Endodermal cell (in vitro differentiated cells): ENCODE measurements around the gene CARD11. TPM values are rescaled to one million over a fixed set of nuclear protein-coding genes. Genes with fewer than 3 reads are reported as not detected.

Experiments
- DNase-seq: peaks from one replicate; pipeline ENCODE4 v3.0.0-alpha.2; 2017
- H3K27ac ChIP-seq: 2 replicates; pipeline ENCODE4 v1.5.1; 2013; ENCODE audit warnings: mild to moderate bottlenecking, low read depth, low read length, moderate library complexity
- H3K27me3 ChIP-seq: 2 replicates; pipeline ENCODE4 v1.6.1; 2013; ENCODE audit warnings: mild to moderate bottlenecking, low read length, moderate library complexity; ENCODE audit not compliant: insufficient read depth, control insufficient read depth, poor library complexity, severe bottlenecking
- H3K36me3 ChIP-seq: 2 replicates; pipeline ENCODE4 v1.7.0; 2013; ENCODE audit warnings: mild to moderate bottlenecking, low read length, moderate library complexity; ENCODE audit not compliant: control insufficient read depth, insufficient read depth
- H3K4me1 ChIP-seq: one replicate; pipeline ENCODE4 v1.7.0; 2013; ENCODE audit warnings: low read length; ENCODE audit not compliant: control insufficient read depth, insufficient read depth
- H3K4me3 ChIP-seq: 2 replicates; pipeline ENCODE4 v1.5.1; 2013; ENCODE audit warnings: mild to moderate bottlenecking, low read length, moderate library complexity
- H3K9ac ChIP-seq: 2 replicates; pipeline ENCODE4 v1.6.1; 2013; ENCODE audit warnings: mild to moderate bottlenecking, low read length, moderate library complexity; ENCODE audit not compliant: poor library complexity, severe bottlenecking; ENCODE audit errors: extremely low read depth
- H3K9me3 ChIP-seq: 2 replicates; pipeline ENCODE4 v1.6.1; 2013; ENCODE audit warnings: mild to moderate bottlenecking, low read length, moderate library complexity; ENCODE audit not compliant: control insufficient read depth
- H3K27ac Mint-ChIP-seq: 2 replicates; pipeline ENCODE4 v1.8.0; 2020; ENCODE audit warnings: mixed read lengths
- H3K27me3 Mint-ChIP-seq: 2 replicates; pipeline ENCODE4 v1.8.0; 2021; ENCODE audit warnings: mild to moderate bottlenecking, mixed read lengths; ENCODE audit not compliant: insufficient read depth
- H3K36me3 Mint-ChIP-seq: 2 replicates; pipeline ENCODE4 v1.8.0; 2020; ENCODE audit warnings: low read depth, mixed read lengths
- H3K4me1 Mint-ChIP-seq: 2 replicates; pipeline ENCODE4 v1.8.0; 2020; ENCODE audit warnings: mixed read lengths
- H3K4me3 Mint-ChIP-seq: 2 replicates; pipeline ENCODE4 v1.8.0; 2020; ENCODE audit warnings: mild to moderate bottlenecking, moderate library complexity, mixed read lengths
- H3K9me3 Mint-ChIP-seq: 2 replicates; pipeline ENCODE4 v1.8.0; 2020; ENCODE audit warnings: mild to moderate bottlenecking, mixed read lengths
- CTCF ChIP-seq: fragments of 200-600 bp; sonication (generic); conservative IDR thresholded peaks from 2 replicates; pipeline ENCODE4 v1.5.0; 2021; ENCODE audit warnings: antibody characterized with exemption, mild to moderate bottlenecking
- WGBS, 2 experiments: methylation state at CpG; one replicate each; pipeline versions ENCODE4 v1.1.5 to v1.1.7; 2013; ENCODE audit warnings: missing lambda C conversion rate in 2 of 2, mixed read lengths in 1 of 2; ENCODE audit not compliant: insufficient coverage in 1 of 2, insufficient read length in 1 of 2; 5-methylcytosine and 5-hydroxymethylcytosine counted together
- total RNA-seq, 2 donors: library from RNA; stranded (reverse); fragmentation: NEBNext Ultra II Directional in 1 of 2; extraction: Animal tissue kit (Norgen Biotek cat#: 25700) in 1 of 2; gene quantifications; 2 replicates in 1 of 2; 3 replicates in 1 of 2; pipeline ENCODE4 v1.2.1, GENCODE V29; 2021

The CARD11 gene
- total RNA-seq, 2 donors from 2014 or later, result 7.2 to 10.8 TPM

- Mint-ChIP-seq H3K27me3 (peaks cover 2% of the 10 kb centered on the region), H3K27ac (no peak overlapping the region), H3K9me3 (peaks cover 13% of the 10 kb centered on the region), H3K4me3 (no peak overlapping the region), H3K36me3 (no peaks in the 10 kb centered on the region), H3K4me1 (no peaks in the 10 kb centered on the region)
- H3K9ac ChIP-seq, result no peak overlapping the region
- H3K27ac ChIP-seq, result no peak overlapping the region
- no peaks in the 10 kb centered on the region for H3K36me3 ChIP-seq
- TF ChIP-seq CTCF, result no peak
- H3K27me3 ChIP-seq, result no peaks in the 10 kb centered on the region
- H3K4me1 ChIP-seq, result no peaks in the 10 kb centered on the region
- no peaks in the 10 kb centered on the region for H3K9me3 ChIP-seq
- WGBS, 2 experiments, result 89 to 100% methylated on average over 3 to 7 of the region's 7 CpGs
- DNase-seq, result no peak
- H3K4me3 ChIP-seq, result no peak overlapping the region
These were observed 34.8 kb upstream of the CARD11 start for GRCh38 chr7:3078514-3078913.

GRCh38 chr7:3076700-3077099 lies 33.0 kb upstream of the CARD11 start:
- 91% methylated on average over 4 of the region's 4 CpGs for WGBS, 2 experiments
- TF ChIP-seq CTCF, result no peak

GRCh38 chr7:3076163-3076562 lies 32.5 kb upstream of the CARD11 start:
- peaks cover 2% of the 10 kb centered on the region for H3K27me3 Mint-ChIP-seq
- Histone ChIP-seq H3K9ac (no peak overlapping the region), H3K27ac (no peak overlapping the region), H3K4me1 (no peaks in the 10 kb centered on the region), H3K9me3 (peaks cover under 1% of the 10 kb centered on the region), H3K27me3 (no peaks in the 10 kb centered on the region), H3K4me3 (no peak overlapping the region), H3K36me3 (no peaks in the 10 kb centered on the region)
- no peak overlapping the region for H3K27ac Mint-ChIP-seq
- WGBS, 2 experiments, result 86 to 88% methylated on average over 2 to 3 of the region's 3 CpGs
- H3K36me3 Mint-ChIP-seq, result peaks cover 1% of the 10 kb centered on the region
- H3K9me3 Mint-ChIP-seq, result peaks cover 17% of the 10 kb centered on the region
- TF ChIP-seq CTCF, result no peak
- H3K4me3 Mint-ChIP-seq, result no peak overlapping the region
- H3K4me1 Mint-ChIP-seq, result no peaks in the 10 kb centered on the region
- no peak for DNase-seq

More at GRCh38 chr7:3076700-3077099, 33.0 kb upstream of the CARD11 start:
- Histone ChIP-seq H3K9me3 (no peaks in the 10 kb centered on the region), H3K36me3 (no peaks in the 10 kb centered on the region), H3K27me3 (no peaks in the 10 kb centered on the region), H3K4me3 (no peak overlapping the region), H3K27ac (no peak overlapping the region), H3K9ac (no peak overlapping the region), H3K4me1 (no peaks in the 10 kb centered on the region)
- no peak overlapping the region for H3K4me3 Mint-ChIP-seq
- no peaks in the 10 kb centered on the region for H3K36me3 Mint-ChIP-seq
- peaks cover 2% of the 10 kb centered on the region for H3K27me3 Mint-ChIP-seq
- no peak overlapping the region for H3K27ac Mint-ChIP-seq
- H3K9me3 Mint-ChIP-seq, result peaks cover 13% of the 10 kb centered on the region
- DNase-seq, result no peak
- H3K4me1 Mint-ChIP-seq, result no peaks in the 10 kb centered on the region
